Caco-2 (cell line): ENCODE measurements around the gene RIMS4. TPM values are rescaled to one million over a fixed set of nuclear protein-coding genes. Genes with fewer than 3 reads are reported as not detected.
A peak's percentile ranks its signal among the peaks of the same experiment; 100 is the strongest.

ENCODE experiments used
- BruUV-seq: library from RNA; stranded (reverse); fragments of 400-500 nt; replicated peaks from 2 replicates; lab custom pipeline; 2021; lab: Mats Ljungman, UMichigan
- CTCF ChIA-PET: fragments of 300-600 bp; sonication (Branson Sonifier 250); formaldehyde crosslinking; loops from one replicate; lab custom pipeline; 2022; ENCODE audit warnings: antibody characterized with exemption; lab: Charles Lee
- POLR2A ChIA-PET: fragments of 300-600 bp; sonication (Branson Sonifier 250); formaldehyde crosslinking; loops from one replicate; lab custom pipeline; 2022; ENCODE audit warnings: antibody characterized with exemption; lab: Charles Lee
- DNase-seq, 2 experiments: peaks; one replicate each; pipeline versions ENCODE4 v3.0.0 to v3.0.0-alpha.2; 2020 to 2022
- H3K27me3 ChIP-seq: replicated peaks from 2 replicates; pipeline ENCODE4 v1.6.0; 2011; ENCODE audit warnings: low read length; ENCODE audit not compliant: control insufficient read depth, insufficient read depth
- H3K36me3 ChIP-seq: 2 replicates; pipeline ENCODE4 v1.5.1; 2011; ENCODE audit warnings: low read length; ENCODE audit not compliant: control insufficient read depth, insufficient read depth
- H3K4me1 ChIP-seq: fragments of 250-450 bp; sonication (Bioruptor Pico); 2 replicates; pipeline ENCODE4 v1.5.1; 2020; ENCODE audit warnings: mild to moderate bottlenecking
- H3K4me3 ChIP-seq: 2 replicates; pipeline ENCODE4 v1.5.1; 2011; ENCODE audit warnings: low read depth, mild to moderate bottlenecking, control low read depth, low read length
- H3K9me3 ChIP-seq: fragments of 250-450 bp; sonication (Bioruptor Pico); 2 replicates; pipeline ENCODE4 v1.5.1; 2020; ENCODE audit warnings: mild to moderate bottlenecking, moderate library complexity
- H3K27ac Mint-ChIP-seq: one replicate; pipeline ENCODE4 v1.8.0; 2022; ENCODE audit warnings: mixed read lengths; ENCODE audit not compliant: unreplicated experiment
- H3K27me3 Mint-ChIP-seq: one replicate; pipeline ENCODE4 v1.8.0; 2022; ENCODE audit warnings: mixed read lengths; ENCODE audit not compliant: insufficient read depth, unreplicated experiment
- H3K36me3 Mint-ChIP-seq: one replicate; pipeline ENCODE4 v1.8.0; 2022; ENCODE audit warnings: mild to moderate bottlenecking, mixed read lengths; ENCODE audit not compliant: insufficient read depth, unreplicated experiment
- H3K4me1 Mint-ChIP-seq: one replicate; pipeline ENCODE4 v1.8.0; 2022; ENCODE audit warnings: low read depth, mixed read lengths; ENCODE audit not compliant: unreplicated experiment
- H3K4me3 Mint-ChIP-seq: one replicate; pipeline ENCODE4 v1.8.0; 2022; ENCODE audit warnings: mild to moderate bottlenecking, moderate library complexity, mixed read lengths; ENCODE audit not compliant: unreplicated experiment
- H3K9me3 Mint-ChIP-seq: one replicate; pipeline ENCODE4 v1.8.0; 2022; ENCODE audit warnings: mixed read lengths; ENCODE audit not compliant: unreplicated experiment
- CTCF ChIP-seq, 2 experiments: fragments of 200-600 bp in 1 of 2; IDR thresholded peaks; 1 replicate in 1 of 2; 2 replicates in 1 of 2; pipeline versions ENCODE4 v1.5.1 to v1.8.0; 2011 to 2022; ENCODE audit warnings: antibody characterized with exemption in 1 of 2, control low read depth in 1 of 2, inconsistent platforms in 1 of 2, low read depth in 1 of 2, low read length in 1 of 2, mild to moderate bottlenecking in 1 of 2, moderate library complexity in 1 of 2; ENCODE audit not compliant: insufficient read depth in 1 of 2, severe bottlenecking in 1 of 2, unreplicated experiment in 1 of 2
- intact Hi-C: fragments of 100-400 bp; cut with micrococcal nuclease; formaldehyde crosslinking; loops from one replicate; pipeline ENCODE4 v1.10.0; 2022; ENCODE audit not compliant: unreplicated experiment
- total RNA-seq: library from RNA; stranded (reverse); gene quantifications from 2 replicates; pipeline ENCODE4 v1.2.3, GENCODE V29; 2022

Gene RIMS4
- total RNA-seq, 1 experiment from 2014 or later: 9.0 TPM

- H3K36me3 Mint-ChIP-seq: no peaks in the 10 kb centered on the region
- no peaks in the 10 kb centered on the region for H3K4me1 Mint-ChIP-seq
- TF ChIP-seq CTCF (IDR thresholded peaks at IDR 0.05; ENCODE audit: insufficient read depth in 1 of 2, low read depth in 1 of 2, low read length in 1 of 2, severe bottlenecking in 1 of 2, unreplicated experiment in 1 of 2): no peak
- H3K4me1 ChIP-seq: no peaks in the 10 kb centered on the region
- peaks cover 5% of the 10 kb centered on the region; the same call in 1 of the 2 replicates for H3K9me3 ChIP-seq
- no peaks in the 10 kb centered on the region for H3K27me3 ChIP-seq
- no peak overlapping the region for H3K4me3 ChIP-seq
- DNase-seq: peak in 1 of 2 experiments; percentile 13
- intact Hi-C loops: no loop called here
- H3K36me3 ChIP-seq: no peaks in the 10 kb centered on the region
- ChIA-PET POLR2A (no interaction called here), CTCF (interaction anchor here (0.6 to 1.1 kb wide), 2 partner anchors 80 to 262 kb away, joined by 3 read pairs; no protein-coding TSS in a partner anchor)
- H3K27me3 Mint-ChIP-seq: peaks cover 16% of the 10 kb centered on the region
- H3K9me3 Mint-ChIP-seq: peaks cover under 1% of the 10 kb centered on the region
- no peak overlapping the region for H3K27ac Mint-ChIP-seq
- BruUV-seq: no TSS peak
- no peak overlapping the region for H3K4me3 Mint-ChIP-seq
Observed at GRCh38 chr20:44835116-44835515, 24.8 kb upstream of the RIMS4 start.

DNA sequence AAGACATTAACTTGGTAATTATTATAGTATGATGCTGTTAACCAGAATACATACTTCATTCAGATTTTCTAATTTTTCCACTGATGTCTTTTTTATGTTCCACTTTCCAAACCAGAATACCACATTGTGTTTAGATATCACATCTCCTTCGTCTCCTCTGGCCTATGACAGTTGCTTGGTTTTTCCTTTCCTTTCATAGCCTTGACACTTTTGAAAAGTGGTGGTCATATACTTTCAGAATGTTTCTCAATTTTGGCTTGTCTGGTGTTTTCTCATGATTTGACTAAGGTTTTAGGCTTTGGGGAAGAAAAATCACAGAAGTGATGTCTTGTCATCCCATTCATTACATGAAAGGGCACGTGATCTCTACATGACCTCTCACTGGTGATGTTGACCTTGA is 24.3 kb upstream of the RIMS4 start:
- no peak for DNase-seq
- ChIA-PET POLR2A (no interaction called here), CTCF (interaction anchor here (0.6 kb wide), 1 partner anchor 262 kb away, joined by 3 read pairs; no protein-coding TSS in a partner anchor)
- H3K27me3 ChIP-seq: no peaks in the 10 kb centered on the region
- H3K4me1 ChIP-seq: no peaks in the 10 kb centered on the region
- H3K4me1 Mint-ChIP-seq: no peaks in the 10 kb centered on the region
- intact Hi-C loops: no loop called here
- no peak overlapping the region for H3K4me3 Mint-ChIP-seq
- H3K4me3 ChIP-seq: no peak overlapping the region
- no peak overlapping the region for H3K27ac Mint-ChIP-seq
- H3K9me3 Mint-ChIP-seq: no peaks in the 10 kb centered on the region
- no peaks in the 10 kb centered on the region for H3K36me3 Mint-ChIP-seq
- no peaks in the 10 kb centered on the region for H3K36me3 ChIP-seq
- peaks cover 5% of the 10 kb centered on the region; the same call in 1 of the 2 replicates for H3K9me3 ChIP-seq
- TF ChIP-seq CTCF (IDR thresholded peaks at IDR 0.05; ENCODE audit: insufficient read depth in 1 of 2, low read depth in 1 of 2, low read length in 1 of 2, severe bottlenecking in 1 of 2, unreplicated experiment in 1 of 2): no peak
- peaks cover 16% of the 10 kb centered on the region for H3K27me3 Mint-ChIP-seq
- BruUV-seq: no TSS peak

- intact Hi-C loops: no loop called here
- no peak overlapping the region for H3K27ac Mint-ChIP-seq
Observed at GRCh38 chr20:44833437-44833836, 23.1 kb upstream of the RIMS4 start.

More at GRCh38 chr20:44833437-44833836, 23.1 kb upstream of the RIMS4 start:
- no peaks in the 10 kb centered on the region for H3K9me3 Mint-ChIP-seq
- CTCF ChIA-PET: interaction anchor here (0.6 kb wide), 1 partner anchor 32 kb away, joined by 6 read pairs; no protein-coding TSS in a partner anchor
- no peaks in the 10 kb centered on the region for H3K36me3 Mint-ChIP-seq
- DNase-seq: no peak
- peaks cover 5% of the 10 kb centered on the region; the same call in 1 of the 2 replicates for H3K9me3 ChIP-seq
- no TSS peak for BruUV-seq
- H3K27me3 Mint-ChIP-seq: peaks cover 14% of the 10 kb centered on the region
- no peak overlapping the region for H3K4me3 Mint-ChIP-seq
- TF ChIP-seq CTCF (IDR thresholded peaks at IDR 0.05; ENCODE audit: insufficient read depth in 1 of 2, low read depth in 1 of 2, low read length in 1 of 2, severe bottlenecking in 1 of 2, unreplicated experiment in 1 of 2): no peak
- POLR2A ChIA-PET: interaction anchor here (0.6 kb wide), 1 partner anchor 29 kb away, joined by 3 read pairs; no protein-coding TSS in a partner anchor
- no peaks in the 10 kb centered on the region for H3K36me3 ChIP-seq
- no peak overlapping the region for H3K4me3 ChIP-seq
- no peaks in the 10 kb centered on the region for H3K27me3 ChIP-seq
- no peaks in the 10 kb centered on the region for H3K4me1 ChIP-seq
- no peaks in the 10 kb centered on the region for H3K4me1 Mint-ChIP-seq
